ENCODE results near the gene ADAMTS4.

DNA sequence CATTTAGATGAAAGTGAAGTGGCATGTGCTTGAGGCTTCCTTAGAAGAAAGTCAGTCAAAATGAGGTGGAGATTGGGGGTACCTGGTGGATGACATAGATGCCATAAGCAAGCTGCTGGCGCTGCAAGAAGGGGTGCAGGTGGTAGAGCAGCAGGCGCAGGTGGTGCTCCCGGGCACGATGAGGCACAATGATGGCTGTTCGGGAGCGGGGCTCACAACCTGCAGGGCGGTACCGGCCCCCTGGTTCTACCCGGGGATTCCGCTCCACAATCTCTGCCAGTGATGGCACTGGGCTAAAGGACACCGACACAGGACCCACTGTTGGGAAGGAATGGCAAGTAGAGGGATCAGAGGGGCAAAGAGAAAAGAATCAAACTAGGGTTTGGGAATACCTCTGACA is 23.9 kb downstream of the ADAMTS4 start:
- TF ChIP-seq, protein P1, sequence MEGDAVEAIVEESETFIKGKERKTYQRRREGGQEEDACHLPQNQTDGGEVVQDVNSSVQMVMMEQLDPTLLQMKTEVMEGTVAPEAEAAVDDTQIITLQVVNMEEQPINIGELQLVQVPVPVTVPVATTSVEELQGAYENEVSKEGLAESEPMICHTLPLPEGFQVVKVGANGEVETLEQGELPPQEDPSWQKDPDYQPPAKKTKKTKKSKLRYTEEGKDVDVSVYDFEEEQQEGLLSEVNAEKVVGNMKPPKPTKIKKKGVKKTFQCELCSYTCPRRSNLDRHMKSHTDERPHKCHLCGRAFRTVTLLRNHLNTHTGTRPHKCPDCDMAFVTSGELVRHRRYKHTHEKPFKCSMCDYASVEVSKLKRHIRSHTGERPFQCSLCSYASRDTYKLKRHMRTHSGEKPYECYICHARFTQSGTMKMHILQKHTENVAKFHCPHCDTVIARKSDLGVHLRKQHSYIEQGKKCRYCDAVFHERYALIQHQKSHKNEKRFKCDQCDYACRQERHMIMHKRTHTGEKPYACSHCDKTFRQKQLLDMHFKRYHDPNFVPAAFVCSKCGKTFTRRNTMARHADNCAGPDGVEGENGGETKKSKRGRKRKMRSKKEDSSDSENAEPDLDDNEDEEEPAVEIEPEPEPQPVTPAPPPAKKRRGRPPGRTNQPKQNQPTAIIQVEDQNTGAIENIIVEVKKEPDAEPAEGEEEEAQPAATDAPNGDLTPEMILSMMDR (conservative IDR thresholded peaks at IDR 0.05 in 1 of 2, IDR thresholded peaks at IDR 0.05 in 1 of 2; ENCODE audit: low read depth in 1 of 2, low read length in 2 of 2), result no peak
- TF ChIP-seq EZH2 (IDR thresholded peaks at IDR 0.05; ENCODE audit: low read length, missing control alignments), result no peak

Data from fibroblast of lung (primary cell).